HepG2 (cell line): ENCODE measurements around the gene PELI2. TPM values are rescaled to one million over a fixed set of nuclear protein-coding genes. Genes with fewer than 3 reads are reported as not detected.

Experiments used
- ATF4 ChIP-seq, 2 experiments: fragments of 450-650 bp in 1 of 2; sonication (generic) in 1 of 2; formaldehyde crosslinking; IDR thresholded peaks; 2 replicates each; pipeline versions ENCODE4 v1.5.0 to v1.8.0; 2020 to 2022; ENCODE audit warnings: mild to moderate bottlenecking in 1 of 2, missing genetic modification reagents in 1 of 2
- DNMT3B ChIP-seq: conservative IDR thresholded peaks from 2 replicates; pipeline ENCODE4 v1.6.1; 2016; ENCODE audit warnings: missing biosample characterization, control low read depth
- GRHL1 ChIP-seq: sonication (generic); formaldehyde crosslinking; conservative IDR thresholded peaks from 2 replicates; pipeline ENCODE4 v1.8.0; 2022; ENCODE audit warnings: missing genetic modification reagents
- POLR2AphosphoS2 ChIP-seq: IDR thresholded peaks from 2 replicates; pipeline ENCODE4 v1.6.1; 2011; ENCODE audit warnings: low read depth, low read length, improper control_type of control experiment
- RFXANK ChIP-seq: IDR thresholded peaks from 2 replicates; pipeline ENCODE4 v1.6.1; 2016
- TBL1XR1 ChIP-seq: fragments of 150-350 bp; IDR thresholded peaks from 2 replicates; pipeline ENCODE4 v1.6.1; 2014; ENCODE audit warnings: borderline replicate concordance, low read length; ENCODE audit not compliant: partially characterized antibody
- ZBTB2 ChIP-seq: sonication (generic); formaldehyde crosslinking; IDR thresholded peaks from 2 replicates; pipeline ENCODE4 v1.8.0; 2022; ENCODE audit warnings: low read depth, missing genetic modification reagents
- ZBTB43 ChIP-seq: sonication (generic); formaldehyde crosslinking; conservative IDR thresholded peaks from 2 replicates; pipeline ENCODE4 v1.4.0; 2020; ENCODE audit warnings: missing genetic modification reagents
- ZNF781 ChIP-seq: sonication (generic); formaldehyde crosslinking; IDR thresholded peaks from 2 replicates; pipeline ENCODE4 v1.5.1; 2020; ENCODE audit warnings: borderline replicate concordance, mild to moderate bottlenecking, missing genetic modification reagents; ENCODE audit errors: not compliant biosample characterization
- ZSCAN20 ChIP-seq: sonication (generic); formaldehyde crosslinking; IDR thresholded peaks from 2 replicates; pipeline ENCODE4 v1.4.0; 2020; ENCODE audit warnings: missing genetic modification reagents, mild to moderate bottlenecking, borderline replicate concordance
- ZSCAN9 ChIP-seq: IDR thresholded peaks from 2 replicates; pipeline ENCODE4 v1.6.1; 2016; ENCODE audit warnings: borderline replicate concordance
- polyA plus RNA-seq, 8 experiments: library from polyadenylated mRNA; depleted of rRNA in 3 of 8; stranded (reverse) in 7 of 8; unstranded in 1 of 8; fragments of >200 nt; fragmentation: Illumina TruSeq in 4 of 8; extraction: Trizol in 4 of 8; gene quantifications; 2 replicates each; pipeline versions ENCODE4 v1.2.1 to v1.2.3, GENCODE V29; 2011 to 2016; ENCODE audit warnings: low read depth in 4 of 8, missing spikeins in 1 of 8, mixed read lengths in 1 of 8; ENCODE audit not compliant: insufficient read depth in 1 of 8
- total RNA-seq, 5 experiments: library from RNA; depleted of rRNA; stranded (reverse); fragments of >200 nt; fragmentation: Illumina TruSeq; extraction: Trizol; gene quantifications; 2 replicates each; pipeline ENCODE4 v1.2.3, GENCODE V29; 2016; ENCODE audit warnings: low read depth in 1 of 5
- TF ChIP-seq, protein P1 (sequence below), 2 experiments: sonication (generic) in 1 of 2; formaldehyde crosslinking in 1 of 2; IDR thresholded peaks; 2 replicates each; pipeline versions ENCODE4 v1.6.1 to v1.9.0; 2014 to 2022; ENCODE audit warnings: antibody characterized with exemption in 1 of 2, borderline replicate concordance in 1 of 2, inconsistent platforms in 1 of 2, low read depth in 1 of 2, missing genetic modification reagents in 1 of 2
- TF ChIP-seq, protein P2 (sequence below): sonication (generic); formaldehyde crosslinking; IDR thresholded peaks from 2 replicates; pipeline ENCODE4 v1.9.0; 2021; ENCODE audit warnings: missing genetic modification reagents, borderline replicate concordance

PELI2 gene
- total and polyA plus RNA-seq, 2 of the 13 experiments (the other 11 are each of a cell fraction or from before 2014, with no cell fraction given) = 0.07 TPM; not detected in 1

GRCh38 chr14:56224691-56225681 is 106.8 kb downstream of the PELI2 start (continued):
- TF ChIP-seq, protein P1, sequence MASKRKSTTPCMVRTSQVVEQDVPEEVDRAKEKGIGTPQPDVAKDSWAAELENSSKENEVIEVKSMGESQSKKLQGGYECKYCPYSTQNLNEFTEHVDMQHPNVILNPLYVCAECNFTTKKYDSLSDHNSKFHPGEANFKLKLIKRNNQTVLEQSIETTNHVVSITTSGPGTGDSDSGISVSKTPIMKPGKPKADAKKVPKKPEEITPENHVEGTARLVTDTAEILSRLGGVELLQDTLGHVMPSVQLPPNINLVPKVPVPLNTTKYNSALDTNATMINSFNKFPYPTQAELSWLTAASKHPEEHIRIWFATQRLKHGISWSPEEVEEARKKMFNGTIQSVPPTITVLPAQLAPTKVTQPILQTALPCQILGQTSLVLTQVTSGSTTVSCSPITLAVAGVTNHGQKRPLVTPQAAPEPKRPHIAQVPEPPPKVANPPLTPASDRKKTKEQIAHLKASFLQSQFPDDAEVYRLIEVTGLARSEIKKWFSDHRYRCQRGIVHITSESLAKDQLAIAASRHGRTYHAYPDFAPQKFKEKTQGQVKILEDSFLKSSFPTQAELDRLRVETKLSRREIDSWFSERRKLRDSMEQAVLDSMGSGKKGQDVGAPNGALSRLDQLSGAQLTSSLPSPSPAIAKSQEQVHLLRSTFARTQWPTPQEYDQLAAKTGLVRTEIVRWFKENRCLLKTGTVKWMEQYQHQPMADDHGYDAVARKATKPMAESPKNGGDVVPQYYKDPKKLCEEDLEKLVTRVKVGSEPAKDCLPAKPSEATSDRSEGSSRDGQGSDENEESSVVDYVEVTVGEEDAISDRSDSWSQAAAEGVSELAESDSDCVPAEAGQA (IDR thresholded peaks at IDR 0.05; ENCODE audit: low read depth) = no peak
- TF ChIP-seq, protein P1 (CRISPR knock-in tag; IDR thresholded peaks at IDR 0.05; ENCODE audit: borderline replicate concordance) = no peak
- TF ChIP-seq ZBTB2 (CRISPR knock-in tag) (no peak), ATF4 (CRISPR knock-in tag; IDR thresholded peaks at IDR 0.05) (peak in 1 of 2 experiments; percentile 39; a peak in 1 of 4 replicates), ZBTB43 (no peak), DNMT3B (CRISPR knock-in tag) (no peak), ZSCAN20 (CRISPR knock-in tag) (no peak), ZNF781 (CRISPR knock-in tag) (no peak), POLR2AphosphoS2 (no peak), TBL1XR1 (peak; percentile 44), ZSCAN9 (CRISPR knock-in tag) (no peak; the same call in 1 of the 2 replicates), GRHL1 (no peak), RFXANK (CRISPR knock-in tag) (no peak)
- TF ChIP-seq, protein P2, sequence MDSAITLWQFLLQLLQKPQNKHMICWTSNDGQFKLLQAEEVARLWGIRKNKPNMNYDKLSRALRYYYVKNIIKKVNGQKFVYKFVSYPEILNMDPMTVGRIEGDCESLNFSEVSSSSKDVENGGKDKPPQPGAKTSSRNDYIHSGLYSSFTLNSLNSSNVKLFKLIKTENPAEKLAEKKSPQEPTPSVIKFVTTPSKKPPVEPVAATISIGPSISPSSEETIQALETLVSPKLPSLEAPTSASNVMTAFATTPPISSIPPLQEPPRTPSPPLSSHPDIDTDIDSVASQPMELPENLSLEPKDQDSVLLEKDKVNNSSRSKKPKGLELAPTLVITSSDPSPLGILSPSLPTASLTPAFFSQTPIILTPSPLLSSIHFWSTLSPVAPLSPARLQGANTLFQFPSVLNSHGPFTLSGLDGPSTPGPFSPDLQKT (CRISPR knock-in tag) = no peak
